ENCODE results near the gene CACNA2D4.
"Not testable (repeated sequence)": the region's sequence is repeated elsewhere in the genome, so short reads cannot be mapped to it uniquely, and the experiment has no call there.

The CACNA2D4 gene, protein sequence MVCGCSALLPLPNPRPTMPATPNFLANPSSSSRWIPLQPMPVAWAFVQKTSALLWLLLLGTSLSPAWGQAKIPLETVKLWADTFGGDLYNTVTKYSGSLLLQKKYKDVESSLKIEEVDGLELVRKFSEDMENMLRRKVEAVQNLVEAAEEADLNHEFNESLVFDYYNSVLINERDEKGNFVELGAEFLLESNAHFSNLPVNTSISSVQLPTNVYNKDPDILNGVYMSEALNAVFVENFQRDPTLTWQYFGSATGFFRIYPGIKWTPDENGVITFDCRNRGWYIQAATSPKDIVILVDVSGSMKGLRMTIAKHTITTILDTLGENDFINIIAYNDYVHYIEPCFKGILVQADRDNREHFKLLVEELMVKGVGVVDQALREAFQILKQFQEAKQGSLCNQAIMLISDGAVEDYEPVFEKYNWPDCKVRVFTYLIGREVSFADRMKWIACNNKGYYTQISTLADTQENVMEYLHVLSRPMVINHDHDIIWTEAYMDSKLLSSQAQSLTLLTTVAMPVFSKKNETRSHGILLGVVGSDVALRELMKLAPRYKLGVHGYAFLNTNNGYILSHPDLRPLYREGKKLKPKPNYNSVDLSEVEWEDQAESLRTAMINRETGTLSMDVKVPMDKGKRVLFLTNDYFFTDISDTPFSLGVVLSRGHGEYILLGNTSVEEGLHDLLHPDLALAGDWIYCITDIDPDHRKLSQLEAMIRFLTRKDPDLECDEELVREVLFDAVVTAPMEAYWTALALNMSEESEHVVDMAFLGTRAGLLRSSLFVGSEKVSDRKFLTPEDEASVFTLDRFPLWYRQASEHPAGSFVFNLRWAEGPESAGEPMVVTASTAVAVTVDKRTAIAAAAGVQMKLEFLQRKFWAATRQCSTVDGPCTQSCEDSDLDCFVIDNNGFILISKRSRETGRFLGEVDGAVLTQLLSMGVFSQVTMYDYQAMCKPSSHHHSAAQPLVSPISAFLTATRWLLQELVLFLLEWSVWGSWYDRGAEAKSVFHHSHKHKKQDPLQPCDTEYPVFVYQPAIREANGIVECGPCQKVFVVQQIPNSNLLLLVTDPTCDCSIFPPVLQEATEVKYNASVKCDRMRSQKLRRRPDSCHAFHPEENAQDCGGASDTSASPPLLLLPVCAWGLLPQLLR

GRCh38 chr12:1918081-1918883, at the start of gene CACNA2D4:
TSS of gene CACNA2D4 (minus strand) at chr12:1918652. CDS start at chr12:1918473, 179 bp downstream.
- DNase-seq (ENCODE audit: low read depth), result no peak

DNA sequence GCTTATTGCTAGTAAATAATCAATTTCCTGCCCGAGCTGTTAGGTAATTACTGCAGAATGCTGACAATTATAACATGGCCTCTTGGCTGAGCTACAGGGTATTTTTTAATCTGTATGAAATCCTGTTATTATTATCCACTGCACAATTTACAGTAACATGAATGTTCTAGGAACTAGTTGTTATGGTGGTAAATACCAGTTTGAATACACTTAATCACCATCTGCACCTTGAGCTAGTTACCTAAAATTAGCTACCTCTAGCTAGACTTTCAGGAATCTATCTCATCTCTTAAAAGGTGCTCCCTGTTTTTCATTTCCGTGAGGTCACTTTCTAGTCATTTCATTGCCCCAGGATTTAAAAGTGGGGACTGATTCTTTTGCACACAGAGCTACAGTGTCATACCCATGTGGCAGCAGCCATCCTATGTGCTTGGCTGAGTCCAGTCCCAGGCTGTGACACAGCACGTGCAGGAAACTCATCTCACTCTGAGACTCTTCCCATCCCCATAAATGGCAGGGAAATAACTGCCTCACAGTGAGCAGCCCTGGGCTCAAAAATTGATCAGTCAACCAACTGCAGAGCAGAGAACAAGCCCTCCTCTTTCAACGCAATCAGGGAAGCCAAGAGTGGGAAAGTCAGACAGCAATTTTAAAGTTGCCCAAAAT, 48.2 kb upstream of the CACNA2D4 start:
- DNase-seq (ENCODE audit: low read depth), result no peak

- no peak for DNase-seq (ENCODE audit: low read depth)
Measured at GRCh38 chr12:1965916-1966315, 47.5 kb upstream of the CACNA2D4 start.

DNA sequence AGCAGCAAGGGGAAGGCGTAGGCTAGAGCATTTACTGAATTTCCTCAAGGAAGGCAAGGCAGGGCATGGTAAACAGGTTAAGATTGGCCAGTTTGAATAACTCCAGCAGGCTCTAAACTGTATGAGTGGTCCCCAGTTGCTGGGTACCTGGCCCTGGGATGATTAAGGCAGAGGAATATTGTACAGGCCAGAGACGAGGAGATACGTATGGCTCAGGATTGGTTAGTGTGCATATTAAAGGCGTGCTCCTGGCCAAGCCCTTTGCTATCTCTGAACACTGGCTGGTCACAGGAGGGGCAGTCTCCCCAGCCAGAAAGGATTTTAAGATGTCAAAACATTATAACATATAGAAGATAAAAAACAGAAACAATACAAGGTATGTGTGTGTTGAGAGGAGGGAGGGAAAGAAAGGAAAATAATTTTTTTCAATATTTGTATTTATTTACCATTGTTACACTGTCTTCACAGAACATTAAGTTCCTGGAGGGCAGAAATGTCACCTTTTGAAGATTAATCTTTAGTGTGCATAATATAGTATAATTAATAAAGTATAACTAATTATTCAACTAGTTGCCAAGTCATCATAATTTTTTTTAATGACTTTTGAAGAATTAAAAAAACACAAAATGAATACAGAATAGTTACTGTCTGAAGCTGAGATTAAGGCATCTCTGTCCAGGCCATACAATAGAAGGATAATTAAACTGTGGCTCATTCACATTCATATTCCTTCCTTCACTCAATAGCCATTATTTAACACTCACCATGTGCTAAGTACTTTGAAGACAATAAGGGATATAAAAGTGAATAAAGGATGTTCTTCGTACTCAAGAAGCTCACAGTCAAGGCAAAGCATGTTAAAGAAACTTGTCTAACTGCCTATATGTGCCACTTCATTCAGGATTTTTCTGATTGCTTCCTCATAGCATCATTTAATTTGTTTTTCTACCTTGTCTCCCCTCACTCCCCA, 43.9 kb upstream of the CACNA2D4 start:
- DNase-seq (ENCODE audit: low read depth), result no peak

DNA sequence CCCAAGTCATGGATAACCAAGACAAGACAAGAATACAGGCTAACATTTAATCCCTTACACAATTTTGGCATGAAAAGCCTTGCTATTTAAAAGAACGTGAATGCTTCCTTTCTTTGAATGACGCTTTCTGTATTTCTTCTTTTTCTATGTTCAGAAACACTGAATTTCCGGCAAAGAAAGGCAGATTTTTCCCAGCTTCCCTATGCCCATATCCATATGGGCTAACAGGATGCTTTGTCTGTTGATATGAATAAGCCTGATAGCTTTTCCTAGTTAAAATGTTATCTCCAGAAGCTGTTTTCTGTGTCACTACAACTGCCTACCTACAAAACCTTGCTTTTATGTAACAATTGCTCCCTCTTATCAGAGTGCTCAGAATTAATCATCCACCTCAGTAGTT, 38.3 kb upstream of the CACNA2D4 start:
- DNase-seq (ENCODE audit: low read depth), result no peak

DNA sequence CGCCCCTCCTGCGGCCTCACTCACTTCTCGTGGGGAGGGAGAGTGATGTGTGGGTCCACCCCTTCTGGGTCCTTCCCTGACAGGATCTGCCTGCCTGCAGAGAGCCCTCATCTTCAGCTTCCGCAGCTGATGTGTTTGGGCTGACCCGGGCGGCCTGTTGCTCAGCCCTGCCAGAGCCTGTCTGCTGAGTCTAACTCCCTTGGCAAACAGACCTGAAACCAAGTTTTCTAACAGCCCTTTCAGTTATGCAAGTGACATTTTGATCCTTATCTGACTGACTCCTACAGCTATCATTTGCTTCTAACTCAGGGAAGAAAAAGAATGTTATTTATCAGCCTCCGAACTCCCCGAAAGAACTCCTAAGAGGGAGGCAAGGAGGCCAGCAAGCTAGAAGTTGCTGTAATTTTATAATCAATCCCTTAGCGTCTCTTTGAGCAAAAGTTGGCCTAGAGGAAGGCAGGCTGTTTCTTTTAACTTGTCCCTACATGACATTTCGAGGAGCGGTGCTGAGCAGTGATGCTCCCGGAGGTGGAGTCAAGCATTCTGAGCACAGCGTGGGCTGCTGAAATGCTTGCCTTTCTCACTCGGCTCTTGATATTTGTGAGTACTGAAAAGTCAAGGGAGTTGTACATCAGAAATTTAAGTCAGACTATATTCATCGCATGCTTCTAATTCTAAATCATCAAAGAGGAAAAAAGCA, 31.5 kb upstream of the CACNA2D4 start:
- no peak for DNase-seq (ENCODE audit: low read depth)

- DNase-seq (ENCODE audit: low read depth), result no peak
Measured at GRCh38 chr12:1948883-1949282, 30.4 kb upstream of the CACNA2D4 start.

GRCh38 chr12:1947081-1947480, 28.6 kb upstream of the CACNA2D4 start:
- DNase-seq (ENCODE audit: low read depth), result peak; percentile 48

DNA sequence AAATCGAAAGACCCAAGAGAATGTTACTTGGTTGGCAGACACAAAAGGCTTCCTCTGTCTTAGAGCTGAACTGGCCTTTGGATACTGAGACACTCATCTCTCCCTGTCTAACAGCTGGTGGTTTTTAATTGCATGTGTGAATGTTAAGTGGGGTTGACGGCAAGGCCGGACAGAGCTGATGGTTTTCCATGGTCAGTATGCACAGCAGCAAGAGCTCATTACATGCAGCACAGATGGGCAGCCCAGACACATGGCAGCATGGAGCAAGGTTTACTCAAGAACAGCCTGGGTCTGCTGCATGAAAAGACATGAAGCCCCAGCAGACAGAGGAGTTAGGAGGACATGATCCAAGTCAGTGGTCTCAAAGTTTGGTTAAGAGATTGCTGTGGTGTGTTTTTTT, 27.8 kb upstream of the CACNA2D4 start:
- DNase-seq (ENCODE audit: low read depth), result no peak

DNA sequence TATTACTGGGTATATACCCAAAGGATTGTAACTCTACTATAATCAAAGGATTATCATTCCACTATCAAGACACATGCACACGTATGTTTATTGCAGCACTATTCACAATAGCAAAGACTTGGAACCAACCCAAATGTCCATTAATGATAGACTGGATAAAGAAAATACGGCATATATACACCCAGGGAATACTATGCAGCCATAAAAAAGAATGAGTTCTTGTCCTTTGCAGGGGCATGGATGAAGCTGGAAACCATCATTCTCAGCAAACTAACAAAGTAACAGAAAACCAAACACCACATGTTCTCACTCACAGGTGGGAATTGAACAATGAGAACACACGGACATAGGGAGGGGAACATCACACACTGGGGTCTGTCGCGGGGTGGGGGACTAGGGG, 27.1 kb upstream of the CACNA2D4 start:
- DNase-seq (ENCODE audit: low read depth), result not testable (repeated sequence)

DNA sequence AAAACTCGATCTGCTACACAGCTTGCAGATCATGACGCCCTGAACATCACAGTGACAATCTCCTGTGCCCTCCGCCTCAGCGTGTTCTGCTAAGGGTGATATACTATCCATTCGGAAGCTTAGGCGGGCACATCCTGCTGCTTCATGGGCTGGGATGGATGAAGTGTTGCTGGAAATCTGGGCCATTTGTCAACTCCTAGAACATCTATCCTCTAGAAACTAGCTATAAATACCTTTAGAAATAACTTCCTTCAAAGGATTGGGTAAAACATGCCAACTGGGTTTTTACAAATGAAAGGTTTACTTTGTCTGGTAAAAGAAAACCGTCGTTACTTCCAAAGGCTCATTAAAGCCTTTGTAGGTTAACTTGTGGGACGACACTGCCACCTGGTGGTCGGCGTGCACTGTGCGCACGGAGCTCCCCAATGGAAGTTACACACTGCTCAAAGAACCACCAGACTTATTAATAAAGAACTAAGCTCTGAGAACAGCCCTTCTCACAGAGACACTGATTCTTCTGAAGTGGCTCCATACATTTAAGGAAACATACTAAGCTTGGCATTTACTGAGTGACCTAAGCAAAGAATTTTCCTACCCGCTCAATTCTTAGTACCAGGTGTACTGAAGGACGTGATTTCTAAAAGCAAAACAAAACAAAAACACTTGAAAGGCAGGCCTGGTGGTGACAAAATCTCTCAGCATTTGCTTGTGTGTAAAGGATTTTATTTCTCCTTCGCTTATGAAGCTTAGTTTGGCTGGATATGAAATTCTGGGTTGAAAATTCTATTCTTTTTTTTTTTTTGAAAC, 21.6 kb upstream of the CACNA2D4 start:
- peak; percentile 57 for DNase-seq (ENCODE audit: low read depth)

- no peak for DNase-seq (ENCODE audit: low read depth)
Measured at GRCh38 chr12:1939331-1939730, 20.9 kb upstream of the CACNA2D4 start.

GRCh38 chr12:1937481-1938224, 19.2 kb upstream of the CACNA2D4 start:
- DNase-seq (ENCODE audit: low read depth), result no peak

- DNase-seq (ENCODE audit: low read depth), result peak; percentile 64
Measured at GRCh38 chr12:1936406-1937320, 18.2 kb upstream of the CACNA2D4 start.

- no peak for DNase-seq (ENCODE audit: low read depth)
Measured at GRCh38 chr12:1935700-1936378, 17.4 kb upstream of the CACNA2D4 start.

GRCh38 chr12:1935242-1935641, 16.8 kb upstream of the CACNA2D4 start:
- DNase-seq (ENCODE audit: low read depth), result no peak

Measured in stromal cell of bone marrow (primary cell).